ENCODE measurements around the gene ALPL. TPM values are rescaled to one million over a fixed set of nuclear protein-coding genes. Genes with fewer than 3 reads are reported as not detected.
"Not testable (repeated sequence)": the region's sequence is repeated elsewhere in the genome, so short reads cannot be mapped to it uniquely, and the experiment has no call there.

Gene ALPL
- 10 to 100 TPM in 2 of 3 donors, 1 to 10 TPM in 1; 2.8 to 51.4 (median 29.6) TPM for polyA plus RNA-seq

DNA sequence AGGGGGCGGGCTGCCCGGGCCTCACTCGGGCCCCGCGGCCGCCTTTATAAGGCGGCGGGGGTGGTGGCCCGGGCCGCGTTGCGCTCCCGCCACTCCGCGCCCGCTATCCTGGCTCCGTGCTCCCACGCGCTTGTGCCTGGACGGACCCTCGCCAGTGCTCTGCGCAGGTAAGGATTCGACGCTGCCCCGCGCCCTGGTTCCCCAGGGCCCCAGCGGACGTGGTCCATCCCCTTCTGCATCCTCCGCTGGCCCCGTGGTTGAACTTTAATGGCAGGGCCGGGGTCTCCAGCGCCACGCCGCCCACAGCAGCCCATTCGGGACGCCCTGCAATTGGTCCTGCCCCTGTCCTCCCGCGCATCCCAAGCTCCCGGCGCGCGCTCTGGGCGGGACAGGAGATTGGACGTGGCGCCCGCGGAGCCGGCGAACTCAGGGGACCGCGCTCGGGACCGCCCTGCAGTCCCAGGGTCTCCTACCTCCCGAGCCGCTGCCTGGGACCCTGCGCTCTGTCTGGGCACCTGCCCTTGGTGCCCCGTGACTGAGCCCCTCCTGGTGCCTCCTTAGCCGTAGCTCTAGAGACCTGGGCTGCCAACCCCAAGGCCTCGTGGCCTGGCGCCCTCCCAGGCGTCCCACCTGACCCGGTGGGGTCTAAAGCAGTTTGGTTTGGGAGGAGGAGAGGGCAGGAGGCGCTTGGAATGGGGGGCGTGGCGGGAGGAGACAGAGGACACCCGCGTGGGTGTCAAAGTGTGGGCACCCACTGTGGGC, at the start of gene ALPL:
TSS of gene ALPL (plus strand) at position 73 of the 762 bp plus-strand sequence. CDS start 44,659 bp downstream, outside the sequence.
- WGBS, 3 donors = 6 to 7% (median 7%) methylated on average over 54 to 66 of the region's 67 CpGs
- H3K27ac ChIP-seq (ENCODE audit: low read depth, low read length) = no peak within 1 kb of the TSS

GRCh38 chr1:21465127-21465526, 44.1 kb upstream of the ALPL start:
- not testable (repeated sequence) for H3K27ac ChIP-seq (ENCODE audit: low read depth, low read length)

GRCh38 chr1:21467946-21468345, 41.3 kb upstream of the ALPL start:
- H3K27ac ChIP-seq (ENCODE audit: low read depth, low read length) = not testable (repeated sequence)
- 72 to 86% (median 74%) methylated on average over 4 of the region's 4 CpGs for WGBS, 3 donors

GRCh38 chr1:21468599-21468998, 40.6 kb upstream of the ALPL start:
- H3K27ac ChIP-seq (ENCODE audit: low read depth, low read length) = no peak overlapping the region
- WGBS, 3 donors = 32 to 53% (median 46%) methylated on average over 10 of the region's 10 CpGs

DNA sequence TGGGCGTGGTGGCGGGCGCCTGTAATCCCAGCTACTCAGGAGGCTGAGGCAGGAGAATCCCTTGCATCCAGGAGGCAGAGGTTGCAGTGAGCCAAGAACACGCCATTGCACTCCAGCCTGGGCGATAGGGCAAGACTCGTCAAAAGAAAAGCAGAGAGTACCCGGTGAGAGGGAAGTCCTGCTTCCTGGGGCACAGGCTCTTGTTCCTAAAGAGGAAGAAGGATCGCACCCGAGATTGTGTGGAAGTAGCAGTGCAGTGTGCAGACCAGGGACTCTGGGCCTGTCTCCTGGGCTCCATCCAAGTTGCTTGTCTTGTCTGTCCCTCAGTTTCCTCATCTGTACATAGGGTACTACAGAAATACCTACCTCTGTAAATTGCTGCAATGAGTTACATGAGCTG, 39.6 kb upstream of the ALPL start:
- WGBS, 3 donors = 74 to 90% (median 87%) methylated on average over 9 of the region's 9 CpGs
- no peak overlapping the region for H3K27ac ChIP-seq (ENCODE audit: low read depth, low read length)

DNA sequence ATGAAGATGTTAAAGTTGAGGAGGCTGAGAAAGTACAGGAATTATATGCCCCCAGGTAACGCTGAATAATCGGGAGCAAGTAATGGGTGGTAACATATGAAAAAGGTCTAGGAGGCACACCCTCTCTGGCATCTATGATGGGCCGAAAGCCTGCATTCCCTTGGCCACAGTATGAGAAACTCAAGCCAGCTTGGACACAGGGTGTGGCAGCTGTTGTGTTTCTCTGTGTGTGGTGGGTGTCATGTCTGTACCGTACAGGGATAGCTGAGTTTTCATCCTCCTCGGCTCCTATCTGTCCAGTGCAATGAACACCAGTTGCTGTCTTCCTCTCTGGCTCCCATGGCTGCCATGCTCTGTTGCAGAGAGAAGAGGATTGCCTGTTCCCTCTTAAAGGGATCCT, 36.4 kb upstream of the ALPL start:
- WGBS, 3 donors = 61 to 86% (median 85%) methylated on average over 5 of the region's 5 CpGs
- H3K27ac ChIP-seq (ENCODE audit: low read depth, low read length) = no peak overlapping the region

GRCh38 chr1:21478356-21478755, 30.9 kb upstream of the ALPL start:
- no peak overlapping the region for H3K27ac ChIP-seq (ENCODE audit: low read depth, low read length)
- 87 to 94% (median 90%) methylated on average over 6 of the region's 6 CpGs for WGBS, 3 donors

DNA sequence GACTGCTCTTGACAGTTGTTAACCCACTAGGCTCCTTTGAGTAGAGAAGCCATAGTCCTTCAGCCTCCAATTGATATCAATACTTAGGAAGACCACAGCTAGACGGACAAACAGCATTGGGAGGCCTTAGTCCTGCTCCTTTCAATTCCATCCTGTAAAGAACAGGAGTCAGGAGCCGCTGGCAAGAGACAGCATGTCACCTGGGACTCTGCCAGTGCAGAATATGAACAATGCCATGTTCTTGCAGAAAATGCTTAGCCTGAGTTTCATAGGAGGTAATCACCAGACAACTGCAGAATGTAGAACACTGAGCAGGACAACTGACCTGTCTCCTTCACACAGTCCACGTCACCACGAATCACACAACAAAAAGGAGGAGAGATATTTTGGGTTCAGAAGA, 25.3 kb upstream of the ALPL start:
- not testable (repeated sequence) for H3K27ac ChIP-seq (ENCODE audit: low read depth, low read length)
- WGBS, 3 donors = 88 to 100% (median 94%) methylated on average over 2 to 4 of the region's 4 CpGs

DNA sequence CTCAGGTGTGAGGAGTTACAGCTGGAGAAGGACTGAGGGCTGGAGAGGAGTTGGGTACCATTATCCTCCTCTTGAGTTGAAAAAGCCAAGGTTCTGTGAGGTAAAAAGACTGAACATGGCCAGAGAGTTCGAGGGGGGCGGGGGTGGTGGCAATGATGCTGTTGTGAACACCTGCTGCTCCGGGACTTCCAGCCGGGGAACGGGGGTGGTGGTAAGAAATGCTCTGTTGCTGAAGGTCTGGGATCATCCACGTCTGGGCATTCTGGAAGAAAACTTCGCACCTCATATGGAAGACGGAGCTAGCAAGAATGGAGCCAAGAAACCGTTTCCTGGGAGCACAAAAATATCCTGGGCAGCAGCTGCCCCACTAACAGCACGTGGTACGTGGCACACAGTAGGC, 20.1 kb upstream of the ALPL start:
- 84 to 91% (median 90%) methylated on average over 11 of the region's 11 CpGs for WGBS, 3 donors

DNA sequence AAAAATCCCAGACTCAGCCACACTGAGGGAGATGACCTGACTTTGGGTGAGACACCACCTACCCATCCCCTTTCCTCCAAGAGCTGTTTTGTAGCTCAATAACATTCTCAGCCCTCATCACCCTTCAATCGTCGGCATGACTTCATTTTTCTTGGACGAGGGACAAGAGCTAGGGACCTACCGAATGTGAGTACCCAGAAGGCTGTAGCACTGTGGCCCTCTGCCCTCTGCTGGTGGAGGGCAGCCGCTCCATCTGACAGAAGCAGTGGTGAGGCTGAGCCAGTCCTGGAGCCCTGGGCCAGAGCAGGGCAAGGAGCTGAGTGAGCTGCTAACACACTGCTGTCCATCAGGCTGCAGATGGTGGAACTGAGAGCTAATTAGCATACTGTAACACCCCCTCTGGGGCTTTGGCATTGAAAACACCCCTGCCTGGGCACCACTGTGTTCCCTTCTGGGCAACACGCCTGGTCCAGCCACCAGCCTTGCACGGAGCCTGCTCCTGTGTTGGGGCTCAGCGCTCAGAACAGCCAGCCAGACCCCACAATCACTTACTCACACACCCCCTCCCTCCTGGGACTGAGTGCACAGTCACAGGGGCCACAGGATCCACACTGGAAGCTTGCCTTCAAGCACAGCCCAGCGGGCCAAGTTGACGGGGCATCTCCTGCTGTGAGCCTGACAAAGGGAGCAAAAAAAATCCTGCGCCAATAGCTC, 18.3 kb upstream of the ALPL start:
- no peak overlapping the region for H3K27ac ChIP-seq (ENCODE audit: low read depth, low read length)
- 70 to 75% (median 74%) methylated on average over 11 of the region's 11 CpGs for WGBS, 3 donors

More for the DNA sequence above, 20.1 kb upstream of the ALPL start:
- H3K27ac ChIP-seq (ENCODE audit: low read depth, low read length) = no peak overlapping the region

DNA sequence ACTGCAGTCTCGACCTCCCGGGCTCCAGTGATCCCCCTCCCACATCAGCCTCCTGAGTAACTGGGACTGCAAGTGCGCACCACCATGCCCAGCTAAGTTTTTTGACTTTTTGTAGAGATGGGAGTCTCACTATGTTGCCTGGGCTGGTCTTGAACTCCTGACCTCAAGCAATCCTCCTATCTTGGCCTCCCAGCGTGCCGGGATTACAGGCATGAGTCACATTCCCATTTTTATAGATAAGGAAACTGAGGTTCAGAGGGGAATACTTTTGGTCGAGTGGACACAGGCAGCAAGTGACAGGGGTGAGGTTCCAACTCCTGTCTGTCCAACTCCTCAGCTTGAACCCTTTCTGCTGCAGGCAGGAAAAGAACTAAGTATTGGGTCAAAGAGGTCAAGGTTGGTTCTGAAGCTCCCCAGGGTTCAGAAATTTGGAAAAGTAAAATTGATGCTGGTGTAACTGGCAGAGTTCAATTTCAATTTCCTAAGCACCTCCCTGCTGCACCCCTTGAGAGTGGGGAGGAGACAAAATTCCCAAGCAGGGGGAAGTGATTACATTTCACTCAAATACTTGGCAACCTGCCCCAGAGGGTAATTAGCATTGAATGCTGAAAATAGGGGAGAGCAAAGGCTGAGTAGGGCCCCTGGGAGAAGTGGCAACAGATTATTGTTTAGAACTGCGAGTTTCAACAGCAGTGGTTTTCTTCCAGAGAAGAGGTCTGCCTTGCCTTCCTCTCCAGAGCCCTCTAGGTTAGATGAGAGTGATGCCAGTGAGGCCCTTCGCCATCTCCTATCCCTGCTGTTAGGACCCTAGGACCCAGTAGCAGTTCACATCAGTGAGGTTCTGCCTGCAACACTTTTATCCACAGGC, 17.5 kb upstream of the ALPL start:
- 46 to 58% (median 57%) methylated on average over 8 of the region's 8 CpGs for WGBS, 3 donors
- no peak overlapping the region for H3K27ac ChIP-seq (ENCODE audit: low read depth, low read length)

DNA sequence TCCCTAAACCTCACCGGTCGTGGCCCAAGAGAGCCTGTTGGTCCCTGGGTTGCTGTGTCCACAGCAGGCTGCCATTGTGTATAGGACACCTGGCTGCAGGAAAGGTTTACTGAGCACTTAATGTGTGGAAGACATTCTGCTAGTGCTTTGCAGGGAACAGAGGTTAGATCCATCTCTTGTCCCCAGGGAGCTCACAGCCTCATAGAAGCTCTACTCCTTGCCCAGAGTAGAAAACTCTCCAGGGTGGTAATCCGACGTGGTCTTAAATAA, 16.9 kb upstream of the ALPL start:
- WGBS, 3 donors = 27 to 41% (median 39%) methylated on average over 4 of the region's 4 CpGs
- H3K27ac ChIP-seq (ENCODE audit: low read depth, low read length) = no peak overlapping the region

- no peak overlapping the region for H3K27ac ChIP-seq (ENCODE audit: low read depth, low read length)
- WGBS, 3 donors = 66 to 81% (median 79%) methylated on average over 6 of the region's 6 CpGs
Observed at GRCh38 chr1:21494196-21494595, 15.0 kb upstream of the ALPL start.

GRCh38 chr1:21495225-21495820, 13.9 kb upstream of the ALPL start:
- 86 to 90% (median 88%) methylated on average over 7 of the region's 7 CpGs for whole genome bisulfite sequencing, 3 donors
- no peak overlapping the region for H3K27ac ChIP-seq (ENCODE audit: low read depth, low read length)

DNA sequence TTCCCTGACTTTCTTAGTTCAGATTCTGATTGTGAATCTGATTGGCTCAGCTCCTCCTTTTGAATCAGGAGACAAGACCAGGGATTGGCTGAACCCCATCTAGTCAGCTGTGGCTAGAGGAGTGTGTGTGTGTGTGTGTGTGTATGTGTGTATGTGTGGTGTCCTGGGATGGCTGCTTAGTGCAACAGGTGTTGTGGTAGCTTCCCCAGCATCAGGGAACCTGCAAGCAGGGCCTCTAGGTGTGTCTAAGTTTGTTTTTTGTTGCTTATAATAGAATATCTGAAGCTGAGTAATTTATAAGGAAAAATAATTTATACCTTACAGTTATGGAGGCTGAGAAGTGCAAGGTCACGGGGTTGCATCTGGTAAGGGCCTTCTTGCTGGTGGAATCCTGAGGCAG, 13.2 kb upstream of the ALPL start:
- no peak overlapping the region for H3K27ac ChIP-seq (ENCODE audit: low read depth, low read length)
- 89 to 100% (median 92%) methylated on average over 1 of the region's 1 CpG for WGBS, 3 donors

DNA sequence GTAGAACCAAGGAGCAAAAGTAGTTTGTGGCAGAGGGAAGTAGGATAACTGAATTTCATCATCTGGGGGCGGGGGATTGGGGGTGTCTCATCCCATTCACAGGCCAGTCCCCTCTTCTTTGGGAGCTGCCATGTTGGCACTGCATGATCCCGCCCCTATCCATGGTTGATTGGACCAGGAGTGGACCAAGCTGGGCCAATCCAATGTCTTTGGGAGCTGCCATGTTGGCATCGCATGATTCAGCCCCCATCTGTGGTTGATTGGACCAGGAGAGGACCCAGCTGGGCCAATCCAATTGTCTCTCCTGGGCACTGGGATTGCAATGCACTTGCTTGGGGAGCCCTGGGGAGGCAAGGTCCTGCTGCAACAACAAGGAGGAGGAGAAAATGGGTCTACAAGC, 12.3 kb upstream of the ALPL start:
- WGBS, 3 donors = 89 to 92% (median 90%) methylated on average over 3 of the region's 3 CpGs
- no peak overlapping the region for H3K27ac ChIP-seq (ENCODE audit: low read depth, low read length)

- 64 to 71% (median 70%) methylated on average over 7 of the region's 7 CpGs for WGBS, 3 donors
Observed at GRCh38 chr1:21497466-21498061, 11.7 kb upstream of the ALPL start.

DNA sequence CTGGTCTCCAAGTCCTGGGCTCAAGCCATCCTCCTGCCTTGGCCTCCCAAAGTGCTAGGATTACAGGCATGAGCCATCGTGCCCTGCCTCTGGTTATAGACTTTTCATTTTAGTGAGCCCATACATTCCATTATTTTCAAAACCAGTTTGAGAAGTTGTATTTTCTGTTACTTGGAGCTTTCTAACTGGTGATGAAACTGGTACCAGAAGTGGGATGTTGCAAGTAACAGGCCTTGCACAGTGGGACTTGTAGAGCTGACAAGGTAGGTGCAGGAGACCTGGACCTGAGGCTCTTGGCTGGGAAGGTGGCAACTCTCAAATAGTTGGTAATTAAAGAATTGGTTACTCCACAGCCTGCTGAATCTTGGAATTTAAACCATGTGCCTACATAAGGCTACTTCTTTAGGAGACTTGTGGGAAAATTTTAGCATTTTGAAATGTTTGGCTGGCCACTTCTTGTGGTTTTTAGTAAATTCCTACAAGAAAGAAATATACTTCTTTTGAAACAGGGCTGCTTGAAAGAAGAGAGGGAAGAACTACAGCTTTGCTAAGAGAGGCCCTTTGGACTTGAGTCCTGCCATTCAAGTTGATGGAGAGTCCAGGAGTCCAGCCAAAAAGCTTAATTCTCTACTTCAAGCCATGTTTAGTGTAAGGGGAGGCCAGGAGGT, 9.8 kb upstream of the ALPL start:
- 91 to 100% (median 93%) methylated on average over 1 of the region's 1 CpG for WGBS, 3 donors
- no peak overlapping the region for H3K27ac ChIP-seq (ENCODE audit: low read depth, low read length)

More at GRCh38 chr1:21497466-21498061, 11.7 kb upstream of the ALPL start:
- H3K27ac ChIP-seq (ENCODE audit: low read depth, low read length) = no peak overlapping the region
